ENCODE data around the gene GGN.

DNA sequence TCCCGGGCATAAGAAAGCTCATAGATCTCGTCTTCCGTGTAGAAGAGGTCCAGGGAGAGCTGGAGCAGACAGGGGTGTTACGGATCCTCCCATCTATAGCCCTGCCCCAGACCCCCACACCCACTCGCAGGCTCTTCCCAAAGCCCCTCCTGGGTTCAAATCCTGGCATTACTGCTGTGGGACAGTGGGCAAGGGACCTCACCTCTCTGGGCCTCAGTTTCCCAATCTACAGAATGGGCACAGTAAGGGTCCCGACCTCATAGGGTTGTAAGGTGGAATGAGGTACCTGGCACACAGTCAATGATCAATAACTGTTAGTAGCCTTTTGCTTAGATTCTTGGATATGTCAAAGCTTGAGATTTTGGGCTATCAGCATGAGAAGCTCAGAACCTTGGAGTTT lies 25.6 kb upstream of the GGN start:
- no peak for TF ChIP-seq CTCF (IDR thresholded peaks at IDR 0.05)
- no peak for TF ChIP-seq POLR2A (IDR thresholded peaks at IDR 0.05)

Measured in Peyer's patch (tissue), 4 donors.